Mesenchymal stem cell (in vitro differentiated cells and primary cell): ENCODE data around the gene DIP2C.

Experiments used
- DNase-seq: peaks from one replicate; pipeline ENCODE4 v3.0.0-alpha.2; 2013
- H2AFZ ChIP-seq: one replicate; pipeline ENCODE4 v1.6.1; 2013; ENCODE audit warnings: low read depth, mild to moderate bottlenecking, control low read depth, inconsistent platforms, low read length, moderate library complexity
- H2AK5ac ChIP-seq: 2 replicates; pipeline ENCODE4 v1.6.1; 2013; ENCODE audit warnings: low read length, moderate library complexity, mild to moderate bottlenecking, inconsistent platforms; ENCODE audit not compliant: severe bottlenecking
- H2BK120ac ChIP-seq: one replicate; pipeline ENCODE4 v1.6.1; 2013; ENCODE audit warnings: low read depth, mild to moderate bottlenecking, inconsistent platforms, low read length, moderate library complexity
- H2BK12ac ChIP-seq, 2 experiments: one replicate each; pipeline ENCODE4 v1.6.1; 2013; ENCODE audit warnings: inconsistent platforms in 2 of 2, low read length in 2 of 2, mild to moderate bottlenecking in 2 of 2, moderate library complexity in 2 of 2, control low read depth in 1 of 2
- H2BK15ac ChIP-seq: one replicate; pipeline ENCODE4 v1.6.1; 2013; ENCODE audit warnings: mild to moderate bottlenecking, low read depth, inconsistent platforms; ENCODE audit not compliant: poor library complexity, severe bottlenecking
- H2BK5ac ChIP-seq: 2 replicates; pipeline ENCODE4 v1.6.1; 2013; ENCODE audit warnings: low read depth, mild to moderate bottlenecking, low read length, control low read depth, inconsistent platforms; ENCODE audit not compliant: poor library complexity, severe bottlenecking
- H3K14ac ChIP-seq, 2 experiments: one replicate each; pipeline ENCODE4 v1.6.1; 2013; ENCODE audit warnings: inconsistent platforms in 2 of 2, low read length in 2 of 2, control low read depth in 1 of 2, mild to moderate bottlenecking in 1 of 2, moderate library complexity in 1 of 2
- H3K18ac ChIP-seq, 2 experiments: one replicate each; pipeline ENCODE4 v1.6.1; 2013; ENCODE audit warnings: inconsistent platforms in 2 of 2, low read length in 2 of 2, control low read depth in 1 of 2, low read depth in 1 of 2, mild to moderate bottlenecking in 1 of 2
- H3K23ac ChIP-seq, 2 experiments: one replicate each; pipeline ENCODE4 v1.6.1; 2013; ENCODE audit warnings: inconsistent platforms in 2 of 2, low read length in 2 of 2, mild to moderate bottlenecking in 2 of 2, moderate library complexity in 2 of 2, control low read depth in 1 of 2
- H3K27ac ChIP-seq: 2 replicates; pipeline ENCODE4 v1.5.1; 2013; ENCODE audit warnings: mild to moderate bottlenecking, moderate library complexity, low read length, control low read depth, inconsistent platforms; ENCODE audit not compliant: poor library complexity, severe bottlenecking
- H3K27me3 ChIP-seq, 2 experiments: 2 replicates each; pipeline versions ENCODE4 v1.6.1 to v1.7.0; 2013; ENCODE audit warnings: low read length in 2 of 2, mild to moderate bottlenecking in 2 of 2, moderate library complexity in 2 of 2, control low read depth in 1 of 2, inconsistent platforms in 1 of 2; ENCODE audit not compliant: control insufficient read depth in 1 of 2, insufficient read depth in 1 of 2
- H3K36me3 ChIP-seq, 2 experiments: 2 replicates each; pipeline versions ENCODE4 v1.6.1 to v1.7.0; 2013; ENCODE audit warnings: low read length in 2 of 2, control low read depth in 1 of 2, inconsistent platforms in 1 of 2, low read depth in 1 of 2, mild to moderate bottlenecking in 1 of 2; ENCODE audit not compliant: insufficient read depth in 2 of 2, control insufficient read depth in 1 of 2
- H3K4ac ChIP-seq, 2 experiments: one replicate each; pipeline ENCODE4 v1.6.1; 2013; ENCODE audit warnings: inconsistent platforms in 2 of 2, low read length in 2 of 2, mild to moderate bottlenecking in 2 of 2, moderate library complexity in 2 of 2, control low read depth in 1 of 2, low read depth in 1 of 2
- H3K4me1 ChIP-seq: 2 replicates; pipeline ENCODE4 v1.6.1; 2013; ENCODE audit warnings: low read depth, low read length, control low read depth; ENCODE audit not compliant: control insufficient read depth, insufficient read depth
- H3K4me2 ChIP-seq: 2 replicates; pipeline ENCODE4 v1.6.1; 2013; ENCODE audit warnings: low read length, mild to moderate bottlenecking, inconsistent platforms; ENCODE audit not compliant: poor library complexity, severe bottlenecking
- H3K4me3 ChIP-seq, 2 experiments: 2 replicates each; pipeline versions ENCODE4 v1.5.1 to v1.7.0; 2013; ENCODE audit warnings: low read length in 2 of 2, mild to moderate bottlenecking in 2 of 2, control low read depth in 1 of 2, low read depth in 1 of 2; ENCODE audit not compliant: insufficient read depth in 1 of 2
- H3K79me1 ChIP-seq: replicated peaks from 2 replicates; pipeline ENCODE4 v1.6.1; 2013; ENCODE audit warnings: mild to moderate bottlenecking, control low read depth, low read length, inconsistent platforms; ENCODE audit not compliant: poor library complexity, severe bottlenecking
- H3K9ac ChIP-seq: 2 replicates; pipeline ENCODE4 v1.7.0; 2013; ENCODE audit warnings: mild to moderate bottlenecking, low read length, moderate library complexity
- H3K9me3 ChIP-seq: 2 replicates; pipeline ENCODE4 v1.7.0; 2013; ENCODE audit warnings: mild to moderate bottlenecking, low read length; ENCODE audit not compliant: control insufficient read depth
- H4K8ac ChIP-seq: one replicate; pipeline ENCODE4 v1.6.1; 2013; ENCODE audit warnings: inconsistent platforms, mild to moderate bottlenecking, low read length, moderate library complexity
- H4K91ac ChIP-seq: one replicate; pipeline ENCODE4 v1.6.1; 2013; ENCODE audit warnings: mild to moderate bottlenecking, low read length, inconsistent platforms
- WGBS: methylation state at CpG from one replicate; pipeline ENCODE4 v1.1.7; 2013; ENCODE audit warnings: mixed read lengths; 5-methylcytosine and 5-hydroxymethylcytosine counted together

Gene DIP2C

GRCh38 chr10:247480-247879 is 442.0 kb downstream of the DIP2C start:
- H3K79me1 ChIP-seq, result peaks cover 12% of the 10 kb centered on the region
- H2AK5ac ChIP-seq, result no peak overlapping the region
- H3K18ac ChIP-seq, result no peak overlapping the region
- H4K8ac ChIP-seq, result no peak overlapping the region
- no peak overlapping the region for H2BK120ac ChIP-seq
- H3K9me3 ChIP-seq, result no peaks in the 10 kb centered on the region
- no peak overlapping the region for H3K9ac ChIP-seq
- WGBS, result 96% methylated on average over 3 of the region's 4 CpGs
- H3K4me2 ChIP-seq, result no peak overlapping the region
- no peak overlapping the region for H3K23ac ChIP-seq
- H3K36me3 ChIP-seq, result peaks cover 34 to 96% of the 10 kb centered on the region in 2 experiments
- DNase-seq, result no peak
- H2BK15ac ChIP-seq, result no peak overlapping the region
- no peak overlapping the region for H3K4ac ChIP-seq
- no peak overlapping the region for H4K91ac ChIP-seq
- H2BK5ac ChIP-seq, result no peak overlapping the region
- H2BK12ac ChIP-seq, result no peak overlapping the region
- no peaks in the 10 kb centered on the region for H3K4me1 ChIP-seq
- no peak overlapping the region for H3K14ac ChIP-seq
- no peak overlapping the region for H2AFZ ChIP-seq
- H3K27me3 ChIP-seq, result no peaks in the 10 kb centered on the region
- no peak overlapping the region for H3K27ac ChIP-seq
- H3K4me3 ChIP-seq, result no peak overlapping the region

GRCh38 chr10:246431-246830 is 443.0 kb downstream of the DIP2C start:
- no peak overlapping the region for H3K27ac ChIP-seq
- peaks cover 13% of the 10 kb centered on the region for H3K79me1 ChIP-seq
- peaks cover 27 to 91% of the 10 kb centered on the region in 2 experiments for H3K36me3 ChIP-seq

DNA sequence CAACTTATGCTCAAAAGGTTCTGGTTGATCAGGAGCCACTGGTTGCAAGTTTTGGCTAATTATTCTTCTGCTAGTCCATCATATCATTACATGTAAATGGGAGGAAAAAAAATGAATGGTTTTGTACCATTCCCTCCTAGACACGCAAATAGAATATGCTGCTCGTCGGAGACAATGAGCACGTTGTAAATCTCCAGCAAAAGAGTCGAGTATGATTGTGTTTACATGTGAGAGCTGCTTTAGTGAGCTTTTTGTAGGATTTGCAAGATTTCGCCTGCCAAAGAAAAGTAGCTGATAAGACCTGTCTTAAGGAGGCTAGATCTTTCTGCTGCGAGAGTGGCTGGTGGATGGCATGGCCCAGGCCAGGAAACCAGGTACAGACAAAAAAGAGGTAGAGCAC is 445.2 kb downstream of the DIP2C start:
- no peak overlapping the region for H3K23ac ChIP-seq
- H3K4me2 ChIP-seq, result no peak overlapping the region
- no peaks in the 10 kb centered on the region for H3K4me1 ChIP-seq
- no peak overlapping the region for H3K9ac ChIP-seq
- no peak overlapping the region for H2BK120ac ChIP-seq
- no peak overlapping the region for H4K91ac ChIP-seq
- no peak overlapping the region for H2BK15ac ChIP-seq
- peaks cover 8% of the 10 kb centered on the region for H3K79me1 ChIP-seq
- H2AK5ac ChIP-seq, result no peak overlapping the region
- no peak overlapping the region for H4K8ac ChIP-seq
- 90% methylated on average over 7 of the region's 7 CpGs for WGBS
- H2BK12ac ChIP-seq, result no peak overlapping the region
- no peak overlapping the region for H3K18ac ChIP-seq
- peaks cover 24 to 84% of the 10 kb centered on the region in 2 experiments for H3K36me3 ChIP-seq
- no peaks in the 10 kb centered on the region for H3K9me3 ChIP-seq
- no peak overlapping the region for H3K4ac ChIP-seq
- no peak overlapping the region for H3K27ac ChIP-seq
- H2BK5ac ChIP-seq, result no peak overlapping the region
- no peaks in the 10 kb centered on the region for H3K27me3 ChIP-seq
- H3K14ac ChIP-seq, result no peak overlapping the region
- no peak overlapping the region for H2AFZ ChIP-seq
- no peak overlapping the region for H3K4me3 ChIP-seq
- DNase-seq, result no peak

More at GRCh38 chr10:246431-246830, 443.0 kb downstream of the DIP2C start:
- Histone ChIP-seq H3K4me1 (no peaks in the 10 kb centered on the region), H3K14ac (no peak overlapping the region), H4K8ac (no peak overlapping the region), H3K18ac (no peak overlapping the region), H3K4ac (no peak overlapping the region), H2BK12ac (no peak overlapping the region), H2BK5ac (no peak overlapping the region), H2BK120ac (no peak overlapping the region), H2BK15ac (no peak overlapping the region), H3K4me2 (no peak overlapping the region), H3K23ac (no peak overlapping the region), H4K91ac (no peak overlapping the region), H2AFZ (no peak overlapping the region), H2AK5ac (no peak overlapping the region), H3K9me3 (no peaks in the 10 kb centered on the region), H3K27me3 (no peaks in the 10 kb centered on the region), H3K4me3 (no peak overlapping the region), H3K9ac (no peak overlapping the region)
- DNase-seq, result no peak
- WGBS, result 91% methylated on average over 9 of the region's 9 CpGs

- Histone ChIP-seq H3K23ac (no peak overlapping the region), H3K36me3 (peaks cover 19 to 79% of the 10 kb centered on the region in 2 experiments), H2BK5ac (no peak overlapping the region), H4K8ac (no peak overlapping the region), H3K18ac (no peak overlapping the region), H3K9me3 (no peaks in the 10 kb centered on the region), H4K91ac (no peak overlapping the region), H2BK120ac (no peak overlapping the region), H3K4ac (no peak overlapping the region), H3K4me1 (no peaks in the 10 kb centered on the region), H3K14ac (no peak overlapping the region), H3K9ac (no peak overlapping the region), H2AFZ (no peak overlapping the region), H3K27me3 (no peaks in the 10 kb centered on the region), H3K27ac (no peak overlapping the region), H2BK15ac (no peak overlapping the region), H3K4me2 (no peak overlapping the region), H2BK12ac (no peak overlapping the region), H3K79me1 (peaks cover 5% of the 10 kb centered on the region), H3K4me3 (no peak overlapping the region), H2AK5ac (no peak overlapping the region)
- DNase-seq, result no peak
- 96% methylated on average over 5 of the region's 9 CpGs for WGBS
Observed at GRCh38 chr10:241966-242643, 447.4 kb downstream of the DIP2C start.
